Measurements from ENCODE around the gene ZNF740. TPM values are rescaled to one million over a fixed set of nuclear protein-coding genes. Genes with fewer than 3 reads are reported as not detected.

The ZNF740 gene
- total RNA-seq, 2 experiments from 2014 or later: 24.4 to 24.7 TPM

DNA sequence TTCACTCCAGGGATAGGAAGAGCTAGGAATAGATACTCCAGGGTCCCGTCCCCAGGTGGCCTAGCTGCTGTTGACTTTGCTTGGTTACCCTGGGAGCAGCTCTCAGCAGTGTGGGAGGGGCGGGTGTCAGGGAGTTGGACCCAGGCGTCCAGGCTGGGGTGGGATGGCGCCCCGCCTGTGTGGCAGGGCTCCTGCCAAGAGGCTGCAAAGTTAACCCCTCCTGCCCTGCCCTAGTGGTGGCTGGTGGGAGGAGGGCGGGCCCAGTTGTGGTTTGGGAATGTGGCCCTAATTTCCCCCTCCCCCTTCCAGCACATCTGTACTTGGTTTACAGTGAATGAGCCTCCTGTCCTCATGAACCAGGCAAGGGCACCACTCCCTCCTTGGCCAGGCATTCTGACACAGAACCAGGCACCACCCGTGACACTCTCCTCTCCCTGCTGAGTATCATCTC lies 53.2 kb downstream of the ZNF740 start:
- Mint-ChIP-seq H3K27me3 (no peaks in the 10 kb centered on the region), H3K4me3 (peak overlapping the region; percentile 36), H3K36me3 (ENCODE audit: low read depth) (no peaks in the 10 kb centered on the region), H3K27ac (peak overlapping the region; percentile 81), H3K4me1 (ENCODE audit: low read depth) (peaks cover 63% of the 10 kb centered on the region), H3K9me3 (no peaks in the 10 kb centered on the region)
- TF ChIP-seq, protein P1, sequence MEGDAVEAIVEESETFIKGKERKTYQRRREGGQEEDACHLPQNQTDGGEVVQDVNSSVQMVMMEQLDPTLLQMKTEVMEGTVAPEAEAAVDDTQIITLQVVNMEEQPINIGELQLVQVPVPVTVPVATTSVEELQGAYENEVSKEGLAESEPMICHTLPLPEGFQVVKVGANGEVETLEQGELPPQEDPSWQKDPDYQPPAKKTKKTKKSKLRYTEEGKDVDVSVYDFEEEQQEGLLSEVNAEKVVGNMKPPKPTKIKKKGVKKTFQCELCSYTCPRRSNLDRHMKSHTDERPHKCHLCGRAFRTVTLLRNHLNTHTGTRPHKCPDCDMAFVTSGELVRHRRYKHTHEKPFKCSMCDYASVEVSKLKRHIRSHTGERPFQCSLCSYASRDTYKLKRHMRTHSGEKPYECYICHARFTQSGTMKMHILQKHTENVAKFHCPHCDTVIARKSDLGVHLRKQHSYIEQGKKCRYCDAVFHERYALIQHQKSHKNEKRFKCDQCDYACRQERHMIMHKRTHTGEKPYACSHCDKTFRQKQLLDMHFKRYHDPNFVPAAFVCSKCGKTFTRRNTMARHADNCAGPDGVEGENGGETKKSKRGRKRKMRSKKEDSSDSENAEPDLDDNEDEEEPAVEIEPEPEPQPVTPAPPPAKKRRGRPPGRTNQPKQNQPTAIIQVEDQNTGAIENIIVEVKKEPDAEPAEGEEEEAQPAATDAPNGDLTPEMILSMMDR (IDR thresholded peaks at IDR 0.05): no peak
- Histone ChIP-seq H3K27me3 (ENCODE audit: control insufficient read depth in 1 of 2, insufficient read depth in 2 of 2, low read length in 2 of 2) (no peaks in the 10 kb centered on the region), H3K4me1 (ENCODE audit: insufficient read depth, low read length) (peaks cover 82% of the 10 kb centered on the region), H3K4me3 (ENCODE audit: low read length) (peak overlapping the region; percentile 55), H3K9me3 (ENCODE audit: control insufficient read depth in 1 of 2, insufficient read depth in 1 of 2, low read length in 2 of 2) (no peaks in the 10 kb centered on the region), H3K36me3 (ENCODE audit: insufficient read depth, low read length) (no peaks in the 10 kb centered on the region), H3K27ac (ENCODE audit: low read depth in 1 of 2, low read length in 2 of 2) (peak overlapping the region; percentile 8 to 86)
- POLR2A ChIA-PET: interaction anchor here (0.6 to 3.4 kb wide), 3 partner anchors 10 to 241 kb away, joined by 3 to 21 read pairs (median 6); no protein-coding TSS in a partner anchor
- peak in 1 of 14 experiments; percentile 20 for DNase-seq
- intact Hi-C loops (cut with DNase I, micrococcal nuclease): loop anchor here in 1 of 2 experiments (2.0 kb wide), 1 partner anchor 21 kb away; no protein-coding TSS in a partner anchor
- ATAC-seq (ENCODE audit: poor library complexity): no peak
- CTCF ChIA-PET: interaction anchor here (1.0 to 2.3 kb wide), 4 partner anchors 17 to 112 kb away, joined by 3 to 8 read pairs (median 4); no protein-coding TSS in a partner anchor

DNA sequence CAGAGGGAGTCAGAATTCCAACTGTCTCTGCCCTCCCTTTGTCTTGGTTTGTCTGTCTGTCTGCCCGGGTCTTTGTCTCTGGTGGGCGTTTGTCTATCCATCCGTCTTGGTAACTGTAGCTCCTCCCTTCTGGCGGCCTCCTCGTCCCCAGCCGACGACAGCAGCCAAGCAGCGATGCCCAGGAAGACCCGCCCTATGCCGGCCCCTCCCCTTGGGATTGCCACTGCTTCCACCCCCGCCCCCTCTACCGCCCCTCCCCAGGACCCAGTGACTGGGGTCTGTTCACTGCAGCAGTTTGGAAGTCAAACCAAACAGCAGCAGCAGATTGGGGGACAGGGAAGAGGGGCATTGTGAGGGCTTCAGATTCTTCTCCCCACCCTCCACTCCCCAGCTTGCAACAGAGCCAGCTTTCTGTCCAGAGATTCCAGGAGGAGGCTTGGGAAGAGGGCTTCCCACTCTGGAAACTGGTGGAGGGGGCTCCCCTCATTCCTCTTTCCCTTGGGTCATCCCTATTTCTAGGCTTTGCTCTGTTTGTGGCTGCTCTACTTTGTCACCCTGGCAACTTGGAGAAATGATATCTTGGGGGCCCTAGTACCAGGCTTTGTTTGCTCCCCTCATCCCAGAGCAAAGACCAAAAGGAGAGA lies 53.9 kb downstream of the ZNF740 start:
- H3K27me3 ChIP-seq (ENCODE audit: control insufficient read depth in 1 of 2, insufficient read depth in 2 of 2, low read length in 2 of 2): no peaks in the 10 kb centered on the region
- peak overlapping the region; percentile 87 for H3K27ac Mint-ChIP-seq
- peak overlapping the region; percentile 8 to 86 for H3K27ac ChIP-seq (ENCODE audit: low read depth in 1 of 2, low read length in 2 of 2)
- ATAC-seq (ENCODE audit: poor library complexity): no peak
- intact Hi-C loops (cut with DNase I, micrococcal nuclease): no loop called here
- H3K9me3 Mint-ChIP-seq: no peaks in the 10 kb centered on the region
- H3K4me1 ChIP-seq (ENCODE audit: insufficient read depth, low read length): peaks cover 75% of the 10 kb centered on the region
- no peak overlapping the region for H3K4me3 Mint-ChIP-seq
- DNase-seq: peak in 3 of 14 experiments; percentile 34 to 49 (median 36)
- no peaks in the 10 kb centered on the region for H3K36me3 Mint-ChIP-seq (ENCODE audit: low read depth)
- H3K4me3 ChIP-seq (ENCODE audit: low read length): no peak overlapping the region
- POLR2A ChIA-PET: interaction anchor here (0.7 to 3.4 kb wide), 3 partner anchors 11 to 29 kb away, joined by 3 to 21 read pairs (median 6); no protein-coding TSS in a partner anchor
- H3K36me3 ChIP-seq (ENCODE audit: insufficient read depth, low read length): no peaks in the 10 kb centered on the region
- CTCF ChIA-PET: interaction anchor here (1.0 to 3.0 kb wide), 3 partner anchors 17 to 111 kb away, joined by 3 to 12 read pairs (median 4); a partner anchor contains a TSS
- no peaks in the 10 kb centered on the region for H3K27me3 Mint-ChIP-seq
- no peaks in the 10 kb centered on the region for H3K9me3 ChIP-seq (ENCODE audit: control insufficient read depth in 1 of 2, insufficient read depth in 1 of 2, low read length in 2 of 2)
- H3K4me1 Mint-ChIP-seq (ENCODE audit: low read depth): peaks cover 56% of the 10 kb centered on the region
- TF ChIP-seq, protein P1 (IDR thresholded peaks at IDR 0.05): no peak

DNA sequence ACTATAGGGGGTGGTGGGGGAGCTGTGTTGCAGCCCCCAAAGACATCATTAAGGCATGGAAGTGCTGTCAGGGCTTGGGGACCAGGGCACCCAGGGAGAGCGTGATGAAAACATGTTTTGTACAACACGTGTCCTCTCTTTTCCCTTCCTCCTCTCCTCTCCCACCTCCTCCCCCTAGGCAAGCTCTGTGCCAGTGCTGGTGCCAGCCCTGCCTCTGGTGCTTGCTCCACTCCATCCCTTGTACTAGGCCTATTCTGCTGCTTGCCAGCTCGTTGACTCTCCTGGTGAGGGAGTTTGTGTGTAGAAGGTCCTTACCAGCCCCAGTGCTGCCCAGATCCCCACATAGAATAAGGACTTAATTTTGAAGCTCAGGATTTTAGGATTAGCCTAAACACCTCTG lies 54.6 kb downstream of the ZNF740 start:
- POLR2A ChIA-PET: interaction anchor here (3.5 kb wide), 1 partner anchor 16 kb away, joined by 43 read pairs; no protein-coding TSS in a partner anchor
- CTCF ChIA-PET: interaction anchor here (0.7 to 3.0 kb wide), 4 partner anchors 14 to 110 kb away, joined by 3 to 14 read pairs (median 8); a partner anchor contains a TSS
- Histone ChIP-seq H3K27me3 (ENCODE audit: control insufficient read depth in 1 of 2, insufficient read depth in 2 of 2, low read length in 2 of 2) (no peaks in the 10 kb centered on the region), H3K36me3 (ENCODE audit: insufficient read depth, low read length) (no peaks in the 10 kb centered on the region), H3K27ac (ENCODE audit: low read depth in 1 of 2, low read length in 2 of 2) (peak overlapping the region in 1 of 2 donors; percentile 86), H3K9me3 (ENCODE audit: control insufficient read depth in 1 of 2, insufficient read depth in 1 of 2, low read length in 2 of 2) (no peaks in the 10 kb centered on the region), H3K4me1 (ENCODE audit: insufficient read depth, low read length) (peaks cover 68% of the 10 kb centered on the region), H3K4me3 (ENCODE audit: low read length) (no peak overlapping the region)
- Mint-ChIP-seq H3K4me1 (ENCODE audit: low read depth) (peaks cover 48% of the 10 kb centered on the region), H3K9me3 (no peaks in the 10 kb centered on the region), H3K4me3 (peak overlapping the region; percentile 38), H3K27me3 (no peaks in the 10 kb centered on the region), H3K27ac (peak overlapping the region; percentile 87), H3K36me3 (ENCODE audit: low read depth) (no peaks in the 10 kb centered on the region)
- TF ChIP-seq, protein P1 (IDR thresholded peaks at IDR 0.05): no peak
- ATAC-seq (ENCODE audit: poor library complexity) (no peak), DNase-seq (no peak)
- intact Hi-C loops (cut with DNase I, micrococcal nuclease): no loop called here
